GM21367 (cell line): ENCODE results near the gene MYF6.
A peak's percentile ranks its signal among the peaks of the same experiment; 100 is the strongest.

Experiments used
- ATAC-seq: cut with Tn5 transposase; IDR thresholded peaks from one replicate; pipeline ENCODE4 v1.9.1; 2021; ENCODE audit not compliant: unreplicated experiment

Gene MYF6

DNA sequence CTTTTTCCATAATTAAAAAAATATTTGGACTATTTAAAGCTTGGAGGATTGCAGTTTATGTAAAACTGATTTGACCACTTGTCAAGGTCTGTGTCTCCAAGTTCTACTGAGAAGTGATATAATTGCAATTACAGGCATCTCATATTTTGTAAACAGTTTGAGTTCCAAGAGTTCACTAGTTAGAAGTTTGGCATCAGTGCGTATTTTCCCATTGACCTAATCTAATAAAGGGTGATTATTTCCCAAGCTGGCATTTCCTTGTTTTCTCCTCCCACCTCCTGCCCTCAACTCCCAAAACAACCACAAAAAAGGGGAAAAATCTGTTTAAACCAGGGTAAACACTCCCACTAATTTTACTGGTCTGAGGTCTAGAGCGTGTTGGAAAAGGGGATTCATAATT is 3.0 kb upstream of the MYF6 start:
- ATAC-seq: no peak

DNA sequence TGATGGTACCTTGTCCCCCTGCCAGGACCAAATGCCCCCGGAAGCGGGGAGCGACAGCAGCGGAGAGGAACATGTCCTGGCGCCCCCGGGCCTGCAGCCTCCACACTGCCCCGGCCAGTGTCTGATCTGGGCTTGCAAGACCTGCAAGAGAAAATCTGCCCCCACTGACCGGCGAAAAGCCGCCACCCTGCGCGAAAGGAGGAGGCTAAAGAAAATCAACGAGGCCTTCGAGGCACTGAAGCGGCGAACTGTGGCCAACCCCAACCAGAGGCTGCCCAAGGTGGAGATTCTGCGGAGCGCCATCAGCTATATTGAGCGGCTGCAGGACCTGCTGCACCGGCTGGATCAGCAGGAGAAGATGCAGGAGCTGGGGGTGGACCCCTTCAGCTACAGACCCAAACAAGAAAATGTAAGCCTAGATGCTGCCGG is 410 bp downstream of the MYF6 start:
- no peak for ATAC-seq

DNA sequence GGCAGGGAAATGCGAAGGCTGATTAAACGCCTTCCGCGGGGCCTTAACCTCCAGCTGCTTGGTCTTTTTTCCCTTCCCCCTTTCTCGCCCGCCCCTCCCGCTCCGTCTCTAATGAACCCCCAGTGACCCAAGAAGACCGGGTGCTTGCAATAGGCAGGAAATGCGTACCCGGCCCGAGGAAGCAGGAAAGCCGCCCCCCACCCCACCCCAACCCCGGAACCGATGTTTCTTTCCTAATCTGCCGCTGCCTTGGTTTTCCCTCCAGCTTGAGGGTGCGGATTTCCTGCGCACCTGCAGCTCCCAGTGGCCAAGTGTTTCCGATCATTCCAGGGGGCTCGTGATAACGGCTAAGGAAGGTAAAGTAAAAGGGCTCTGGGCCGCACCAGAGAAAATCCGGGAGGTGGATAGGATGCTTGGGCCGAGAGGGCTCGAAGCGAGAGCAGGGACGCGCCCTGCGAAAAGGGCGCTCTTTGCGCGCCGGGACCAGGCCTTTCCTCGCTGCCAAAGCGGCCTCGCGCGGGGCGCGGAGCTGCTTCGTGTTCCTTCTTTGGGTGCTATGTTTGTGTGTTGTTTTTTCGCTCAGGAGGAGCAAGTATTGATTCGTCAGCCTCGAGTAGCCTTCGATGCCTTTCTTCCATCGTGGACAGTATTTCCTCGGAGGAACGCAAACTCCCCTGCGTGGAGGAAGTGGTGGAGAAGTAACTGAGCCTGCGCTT is 983 bp downstream of the MYF6 start:
- ATAC-seq: no peak

DNA sequence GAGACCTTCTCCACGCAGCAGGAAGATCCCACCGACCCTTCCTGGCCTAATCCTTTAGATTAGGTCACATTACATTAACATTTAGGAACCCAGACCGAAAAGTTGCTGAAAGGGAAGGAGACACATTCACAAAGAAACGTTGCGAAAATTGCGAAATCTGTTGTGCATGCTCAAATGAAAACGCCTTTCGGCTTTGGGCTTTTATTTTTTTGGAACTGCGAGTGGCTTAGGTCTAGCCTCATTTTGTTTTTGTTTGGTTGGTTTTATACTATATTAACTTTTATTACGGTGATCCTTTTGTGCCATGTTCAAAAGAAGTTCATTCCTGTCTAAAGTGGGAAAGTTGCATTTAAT is 1.5 kb downstream of the MYF6 start:
- no peak for ATAC-seq

DNA sequence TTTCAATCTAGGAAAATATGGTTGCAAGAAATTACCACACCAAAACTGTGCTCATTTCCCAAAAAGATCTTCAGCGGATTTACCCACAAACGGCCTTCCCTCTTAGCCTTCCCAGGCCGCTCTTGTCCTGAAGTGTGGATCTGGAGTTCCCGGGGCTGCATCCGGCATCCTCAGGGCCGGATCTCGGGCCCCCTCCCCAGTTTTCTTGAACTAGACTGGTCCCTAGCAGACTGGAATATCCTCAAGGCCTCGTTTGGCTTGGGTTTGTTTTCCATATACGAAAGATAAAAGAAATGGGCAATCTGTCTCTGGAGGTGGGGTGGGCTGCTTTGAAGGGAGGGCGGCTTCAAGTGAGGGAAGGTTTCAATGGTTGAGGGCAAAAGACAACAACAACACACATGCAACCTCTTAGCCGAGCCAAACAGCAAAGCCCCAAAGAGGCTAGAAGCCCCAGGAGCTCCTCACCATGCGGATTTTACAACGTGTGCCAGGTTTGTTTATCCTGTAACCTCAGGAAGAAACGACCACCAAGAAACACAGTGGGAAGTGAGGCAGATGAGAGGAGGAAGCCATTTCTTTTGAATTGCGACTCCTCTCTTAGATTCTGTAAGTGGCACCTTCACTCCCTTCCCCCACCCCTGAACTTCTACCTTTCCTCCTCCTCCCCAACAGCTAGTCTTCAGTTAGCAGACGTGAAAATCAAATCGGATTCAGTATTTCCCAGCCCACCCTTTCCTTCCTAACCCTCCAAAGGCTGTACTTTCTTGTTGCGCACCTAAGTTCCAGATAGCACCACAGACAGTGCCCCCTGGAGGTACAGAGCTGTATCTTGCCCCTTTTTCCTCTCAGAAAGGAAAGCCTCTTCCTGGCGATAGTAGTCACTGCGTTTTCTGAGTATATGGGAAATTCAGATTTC is 2.6 kb downstream of the MYF6 start:
- ATAC-seq: peak; percentile 73

DNA sequence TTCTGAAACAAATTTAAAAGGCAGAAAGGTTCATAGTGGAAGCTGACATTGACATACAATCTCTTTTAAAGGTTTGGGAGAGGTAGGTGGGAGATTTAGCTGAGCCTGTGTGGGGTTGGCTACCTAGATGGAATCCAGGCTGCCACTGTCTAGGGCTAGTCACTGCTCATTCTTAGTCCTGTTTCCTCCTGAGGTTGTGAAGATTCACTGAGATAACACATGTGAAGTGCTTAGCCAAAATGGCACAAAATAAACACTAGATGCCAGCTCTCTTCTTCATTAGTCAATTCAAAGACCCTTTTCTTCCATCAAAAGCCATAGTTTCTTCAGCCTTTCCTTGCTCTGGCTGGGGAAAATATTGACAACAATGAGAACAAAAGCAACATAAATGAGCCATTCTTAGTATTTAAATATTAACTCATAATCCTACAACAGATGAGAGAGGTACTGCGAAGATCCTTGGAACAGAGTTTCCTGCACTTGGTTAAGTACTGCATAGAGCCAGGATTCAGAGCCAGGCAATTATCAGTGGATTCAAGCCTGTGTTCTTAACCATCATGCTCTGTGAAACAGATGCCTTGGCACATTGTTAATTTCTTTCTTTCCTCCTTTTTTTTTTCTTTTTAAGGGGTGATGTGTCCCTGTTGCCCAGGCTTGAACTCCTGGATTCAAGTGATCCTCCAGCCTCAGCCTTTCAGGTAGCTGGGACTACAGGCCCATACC is 3.5 kb downstream of the MYF6 start:
- peak; percentile 18 for ATAC-seq

DNA sequence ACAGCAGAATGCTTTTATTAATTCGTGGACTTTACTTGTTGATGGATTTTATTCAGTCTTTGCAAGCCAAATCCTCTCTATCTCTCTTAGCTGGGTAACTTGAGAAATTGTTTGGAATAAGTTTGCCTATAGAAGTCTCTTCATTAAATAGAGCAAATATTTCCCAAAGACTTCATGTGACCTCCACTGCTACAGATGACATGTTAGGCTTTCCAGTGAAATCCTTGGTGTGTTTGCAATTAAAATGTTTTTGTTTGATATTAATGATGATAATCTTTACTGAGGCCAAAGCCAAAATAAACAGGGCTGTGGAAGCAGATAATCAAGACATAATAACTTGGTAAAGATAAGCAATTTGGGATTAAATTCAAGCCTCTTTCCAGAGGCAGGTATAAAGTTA is 4.4 kb downstream of the MYF6 start:
- ATAC-seq: no peak

DNA sequence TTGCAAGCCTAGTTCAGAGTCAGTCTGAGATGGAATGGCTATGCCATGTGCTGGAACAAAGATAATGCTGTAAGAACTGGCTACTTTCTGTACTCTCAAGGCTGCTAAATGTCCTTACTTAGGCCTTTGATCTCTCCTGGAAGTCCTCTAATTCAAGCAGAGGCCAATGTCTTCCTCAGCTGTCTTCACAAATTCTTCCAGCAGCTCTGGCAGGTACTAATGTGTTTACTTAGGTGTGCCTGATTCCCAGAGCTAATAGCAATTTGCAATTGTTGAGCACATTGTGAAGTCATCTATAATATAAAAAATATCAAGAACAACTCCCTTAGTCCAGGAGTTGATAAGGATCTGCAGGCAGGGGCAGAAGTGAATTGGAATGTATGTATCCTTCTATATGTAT is 5.4 kb downstream of the MYF6 start:
- ATAC-seq: no peak

DNA sequence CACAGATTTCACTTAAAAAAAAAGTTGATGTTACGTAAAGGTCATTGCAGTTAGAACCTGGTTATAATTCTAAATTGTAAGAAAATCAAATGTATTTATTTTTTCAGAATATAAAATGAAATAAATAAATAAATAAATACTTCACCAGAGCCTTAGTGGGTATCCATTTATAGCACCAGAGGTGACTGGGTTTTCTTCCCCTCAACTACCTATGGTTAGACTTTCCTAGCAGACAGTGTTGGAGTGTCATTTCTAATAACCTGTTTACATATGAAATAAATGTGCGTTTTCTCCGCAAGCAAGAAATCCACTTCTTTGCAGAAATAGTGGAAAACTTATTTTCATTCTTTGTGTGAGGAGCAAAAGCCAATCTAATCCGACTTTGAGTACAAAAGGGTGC is 6.0 kb downstream of the MYF6 start:
- ATAC-seq: no peak

DNA sequence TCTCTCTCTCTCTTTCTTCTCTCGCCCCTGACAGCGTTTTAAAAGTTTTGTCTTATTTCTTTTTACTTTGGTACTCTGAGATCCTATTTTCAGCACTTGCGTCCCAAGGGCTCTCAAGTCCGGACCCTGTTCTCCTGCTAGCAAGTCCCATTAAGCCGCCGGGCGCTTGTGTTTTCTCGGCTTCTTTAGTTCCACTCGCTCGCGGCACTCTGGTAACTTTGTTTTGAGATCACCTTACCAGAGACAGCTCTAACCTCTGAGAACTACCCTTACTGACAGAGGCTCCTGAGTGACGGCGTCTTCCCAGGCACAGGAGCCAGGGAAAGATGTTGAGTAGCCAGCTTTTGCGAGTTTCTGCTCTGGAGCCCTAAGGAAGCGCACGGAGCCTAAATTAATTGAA is 6.6 kb downstream of the MYF6 start:
- no peak for ATAC-seq

DNA sequence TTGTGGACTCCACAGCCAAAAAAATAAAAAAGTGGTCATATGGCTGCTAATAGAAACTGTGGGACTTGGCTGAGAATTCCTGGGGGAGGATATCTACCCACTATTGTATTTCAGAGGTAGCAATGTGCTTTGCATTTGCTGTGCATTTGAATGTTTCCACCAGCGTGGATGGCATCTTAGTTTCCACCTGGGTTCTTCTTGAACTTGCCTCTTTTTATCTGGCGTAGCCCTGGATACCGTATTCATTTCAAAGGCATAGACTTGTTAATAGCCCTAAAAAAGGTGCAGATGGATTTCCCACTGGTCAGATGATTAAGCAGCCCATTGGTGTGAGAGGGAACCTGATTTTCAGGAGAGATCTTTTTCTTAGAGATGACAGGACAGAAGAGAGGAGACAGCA is 7.4 kb downstream of the MYF6 start:
- no peak for ATAC-seq

DNA sequence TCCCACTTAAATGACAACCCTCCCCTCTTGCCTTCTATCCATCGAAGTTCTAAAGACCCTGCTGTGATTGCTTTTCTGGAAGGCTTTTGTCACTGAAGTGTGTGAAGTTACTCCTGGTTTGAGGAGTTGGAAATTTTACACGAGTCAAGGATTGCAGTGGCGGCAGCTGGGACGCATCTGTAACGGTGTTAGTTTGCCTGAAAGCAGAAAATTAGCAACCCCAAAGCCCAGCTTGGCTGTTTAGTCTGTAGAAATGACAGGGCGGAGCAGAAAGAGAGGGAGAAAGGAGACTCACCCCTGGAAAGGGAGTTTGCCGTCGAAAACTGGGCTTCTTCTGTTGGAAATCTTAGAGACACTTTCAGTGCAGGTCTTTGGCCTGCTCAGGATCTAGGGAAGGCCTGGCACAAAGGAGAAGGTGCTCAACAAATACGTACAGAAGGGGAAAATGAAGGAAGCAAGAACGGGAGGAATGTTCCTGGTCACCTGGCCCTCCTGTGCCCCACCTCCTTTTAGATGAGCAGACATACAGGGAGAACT is 8.3 kb downstream of the MYF6 start:
- no peak for ATAC-seq

DNA sequence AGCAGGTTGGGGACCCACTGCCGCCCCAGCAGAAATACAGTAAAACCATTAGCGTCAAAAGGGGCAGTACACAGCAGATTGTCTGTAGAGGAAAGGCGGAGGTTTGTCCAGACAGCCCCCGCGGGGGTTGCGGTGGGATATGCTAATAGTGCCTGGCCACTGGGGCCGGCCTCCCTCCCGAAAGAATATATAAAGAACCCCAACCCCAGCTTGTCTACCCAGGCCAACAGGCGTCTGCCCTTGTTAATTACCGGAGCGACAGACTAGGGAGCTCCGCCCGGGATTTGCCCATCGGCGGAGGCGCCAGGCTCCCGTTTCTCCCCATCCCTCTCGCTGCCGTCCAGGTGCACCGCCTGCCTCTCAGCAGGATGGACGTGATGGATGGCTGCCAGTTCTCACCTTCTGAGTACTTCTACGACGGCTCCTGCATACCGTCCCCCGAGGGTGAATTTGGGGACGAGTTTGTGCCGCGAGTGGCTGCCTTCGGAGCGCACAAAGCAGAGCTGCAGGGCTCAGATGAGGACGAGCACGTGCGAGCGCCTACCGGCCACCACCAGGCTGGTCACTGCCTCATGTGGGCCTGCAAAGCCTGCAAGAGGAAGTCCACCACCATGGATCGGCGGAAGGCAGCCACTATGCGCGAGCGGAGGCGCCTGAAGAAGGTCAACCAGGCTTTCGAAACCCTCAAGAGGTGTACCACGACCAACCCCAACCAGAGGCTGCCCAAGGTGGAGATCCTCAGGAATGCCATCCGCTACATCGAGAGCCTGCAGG is 9.4 kb downstream of the MYF6 start, which contains the start of gene MYF5:
TSS of gene MYF5 (plus strand) at position 217 of the 774 bp plus-strand sequence. CDS start at position 369, 152 bp downstream.
- no peak for ATAC-seq

DNA sequence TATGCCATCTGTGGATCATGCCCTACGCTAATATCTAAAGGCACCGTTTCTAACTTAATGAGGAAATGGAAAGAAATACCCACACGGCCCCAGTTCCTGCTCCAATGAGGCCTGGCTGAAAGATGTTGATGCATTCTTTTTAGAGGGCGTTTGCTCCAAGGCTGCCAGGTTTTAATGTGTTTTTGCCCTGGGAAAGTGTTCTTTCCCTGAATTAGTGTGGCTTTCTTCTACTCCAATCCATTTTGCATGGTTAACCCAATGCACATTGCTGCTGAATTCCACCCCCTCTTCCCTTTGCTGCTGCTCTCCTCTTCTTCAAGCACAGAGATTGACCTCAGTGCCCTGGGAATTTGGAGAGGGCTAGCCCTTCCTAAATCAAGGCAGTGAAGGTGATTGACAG is 10.4 kb downstream of the MYF6 start:
- no peak for ATAC-seq

DNA sequence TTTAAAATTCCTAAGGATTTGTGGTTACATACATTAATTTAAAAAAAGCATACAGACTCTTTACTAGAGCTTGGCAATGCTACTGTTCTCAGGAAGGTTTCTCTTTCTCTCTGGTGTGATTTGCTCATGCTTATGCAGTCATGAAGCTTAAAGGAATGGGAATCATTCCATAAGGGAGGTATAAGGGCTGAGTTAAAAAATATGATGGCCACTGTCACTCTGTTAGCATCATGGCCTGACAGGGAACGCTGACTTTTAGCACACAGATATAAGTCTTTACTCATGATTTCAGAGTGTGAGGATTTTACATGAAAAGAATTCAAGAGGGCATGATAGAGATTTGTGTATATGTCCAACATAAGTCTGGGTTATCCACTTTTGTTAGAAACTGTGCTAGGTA is 13.1 kb downstream of the MYF6 start:
- ATAC-seq: no peak

DNA sequence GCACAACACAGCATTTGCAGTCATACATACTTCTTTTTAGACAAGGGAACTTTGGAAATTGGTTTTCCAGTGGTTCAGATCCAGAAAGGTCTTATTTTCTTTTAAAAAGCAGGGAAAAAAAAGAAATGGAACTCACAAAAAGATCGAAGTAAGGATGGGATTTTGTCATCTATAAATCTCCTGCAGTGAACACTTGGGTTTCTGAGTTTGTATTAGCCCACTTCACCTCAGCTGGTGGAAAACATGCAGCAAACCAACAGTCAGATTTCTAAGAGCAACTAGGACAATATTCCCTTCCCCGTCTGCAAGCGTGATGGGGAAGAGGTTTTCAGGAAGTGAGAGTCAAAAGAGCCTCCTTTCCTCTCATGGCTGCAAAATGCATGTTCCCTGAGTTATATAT is 13.9 kb downstream of the MYF6 start:
- ATAC-seq: no peak

DNA sequence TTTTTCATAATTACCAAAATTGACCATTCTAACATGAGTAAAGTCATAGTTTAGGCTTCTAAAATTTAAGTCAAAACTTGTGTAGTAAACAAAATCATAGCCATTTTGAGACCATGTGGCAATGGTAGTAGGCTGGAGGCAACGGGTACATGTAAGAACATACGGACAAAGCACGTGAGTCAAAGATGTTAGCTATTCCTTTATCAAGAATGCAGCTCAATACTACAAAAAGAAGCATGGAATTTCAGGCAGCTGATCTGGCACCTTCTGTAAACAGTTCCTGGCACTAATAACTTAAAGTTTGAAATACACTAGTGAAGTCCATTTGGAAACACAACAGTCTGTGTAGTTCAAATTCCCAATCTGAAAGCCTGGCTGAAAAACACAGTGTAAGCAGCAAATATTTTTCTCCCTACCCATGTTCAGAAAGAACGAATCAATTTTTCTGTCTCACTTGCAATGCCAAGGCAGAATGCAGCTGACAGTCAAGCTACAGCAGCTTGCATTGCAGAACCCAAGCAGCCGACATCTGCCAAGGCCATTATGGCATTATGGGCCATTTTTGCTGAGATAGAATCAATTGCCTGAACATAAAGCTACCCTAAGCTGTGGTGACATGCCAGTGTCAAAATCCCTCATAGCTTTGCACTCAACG is 38.5 kb downstream of the MYF6 start:
- no peak for ATAC-seq

DNA sequence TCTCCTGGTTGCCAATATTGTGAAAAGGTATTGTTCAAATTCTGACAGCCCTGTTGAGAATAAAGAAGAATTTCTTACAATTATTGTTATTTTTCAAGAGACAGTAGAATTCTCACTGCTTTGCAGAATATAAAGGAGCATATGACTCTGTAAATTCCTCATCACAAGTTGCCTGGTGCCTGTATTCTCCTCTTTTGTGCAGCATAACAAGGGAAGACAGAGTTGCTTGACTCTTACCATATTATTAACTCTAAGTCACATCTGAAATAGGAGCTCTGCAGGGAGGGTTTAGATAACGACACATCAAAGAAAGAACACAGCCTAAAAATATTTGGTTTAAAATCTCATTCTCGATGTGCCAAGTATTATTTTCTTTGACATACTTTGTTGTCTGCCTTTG is 40.4 kb downstream of the MYF6 start:
- no peak for ATAC-seq

DNA sequence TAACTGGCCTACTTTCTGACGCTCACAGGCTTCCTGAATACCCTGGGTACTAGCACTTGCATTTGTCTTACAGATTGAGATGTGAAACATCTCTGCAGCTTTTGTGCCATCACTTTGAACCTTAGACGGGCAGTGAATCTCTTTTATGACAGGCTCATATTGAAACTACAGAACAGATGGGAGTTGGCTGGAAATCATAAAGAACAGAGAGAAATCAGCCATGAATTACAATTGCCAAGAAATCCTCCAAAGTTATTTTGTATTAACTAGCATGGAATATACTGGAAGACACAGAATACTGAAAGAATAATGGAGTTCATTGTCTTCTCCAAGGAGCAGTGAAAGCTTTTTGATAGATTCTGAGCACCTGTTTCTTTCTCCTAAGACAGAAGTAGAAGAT is 42.0 kb downstream of the MYF6 start:
- no peak for ATAC-seq

DNA sequence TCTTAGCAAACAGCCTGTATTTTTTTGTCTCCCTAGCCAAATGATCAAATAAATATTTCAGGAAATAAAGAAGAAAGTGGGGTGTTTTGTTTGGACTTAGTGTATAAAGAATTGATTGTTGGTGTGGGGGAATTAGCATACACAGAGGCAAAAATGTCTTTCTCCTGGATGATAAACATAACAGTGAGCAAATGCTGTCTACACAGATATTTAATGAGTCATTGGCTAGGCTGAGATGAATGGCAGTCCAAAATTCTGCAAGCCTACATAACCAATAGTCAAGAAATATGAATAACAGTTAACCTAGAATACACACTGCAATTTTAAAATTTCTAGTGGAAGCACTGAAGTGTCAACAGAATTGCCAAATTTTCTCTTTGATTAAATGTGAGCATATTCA is 45.0 kb downstream of the MYF6 start:
- ATAC-seq: no peak
